Caco-2 (cell line): ENCODE results near the gene FGD5. TPM values are rescaled to one million over a fixed set of nuclear protein-coding genes. Genes with fewer than 3 reads are reported as not detected.

Experiments used
- BruUV-seq: library from RNA; stranded (reverse); fragments of 400-500 nt; replicated peaks from 2 replicates; lab custom pipeline; 2021; lab: Mats Ljungman, UMichigan
- CTCF ChIA-PET: fragments of 300-600 bp; sonication (Branson Sonifier 250); formaldehyde crosslinking; loops from one replicate; lab custom pipeline; 2022; ENCODE audit warnings: antibody characterized with exemption; lab: Charles Lee
- POLR2A ChIA-PET: fragments of 300-600 bp; sonication (Branson Sonifier 250); formaldehyde crosslinking; loops from one replicate; lab custom pipeline; 2022; ENCODE audit warnings: antibody characterized with exemption; lab: Charles Lee
- DNase-seq, 2 experiments: peaks; one replicate each; pipeline versions ENCODE4 v3.0.0 to v3.0.0-alpha.2; 2020 to 2022
- H3K27me3 ChIP-seq: replicated peaks from 2 replicates; pipeline ENCODE4 v1.6.0; 2011; ENCODE audit warnings: low read length; ENCODE audit not compliant: control insufficient read depth, insufficient read depth
- H3K36me3 ChIP-seq: 2 replicates; pipeline ENCODE4 v1.5.1; 2011; ENCODE audit warnings: low read length; ENCODE audit not compliant: control insufficient read depth, insufficient read depth
- H3K4me1 ChIP-seq: fragments of 250-450 bp; sonication (Bioruptor Pico); 2 replicates; pipeline ENCODE4 v1.5.1; 2020; ENCODE audit warnings: mild to moderate bottlenecking
- H3K4me3 ChIP-seq: 2 replicates; pipeline ENCODE4 v1.5.1; 2011; ENCODE audit warnings: low read depth, mild to moderate bottlenecking, control low read depth, low read length
- H3K9me3 ChIP-seq: fragments of 250-450 bp; sonication (Bioruptor Pico); 2 replicates; pipeline ENCODE4 v1.5.1; 2020; ENCODE audit warnings: mild to moderate bottlenecking, moderate library complexity
- H3K27ac Mint-ChIP-seq: one replicate; pipeline ENCODE4 v1.8.0; 2022; ENCODE audit warnings: mixed read lengths; ENCODE audit not compliant: unreplicated experiment
- H3K27me3 Mint-ChIP-seq: one replicate; pipeline ENCODE4 v1.8.0; 2022; ENCODE audit warnings: mixed read lengths; ENCODE audit not compliant: insufficient read depth, unreplicated experiment
- H3K36me3 Mint-ChIP-seq: one replicate; pipeline ENCODE4 v1.8.0; 2022; ENCODE audit warnings: mild to moderate bottlenecking, mixed read lengths; ENCODE audit not compliant: insufficient read depth, unreplicated experiment
- H3K4me1 Mint-ChIP-seq: one replicate; pipeline ENCODE4 v1.8.0; 2022; ENCODE audit warnings: low read depth, mixed read lengths; ENCODE audit not compliant: unreplicated experiment
- H3K4me3 Mint-ChIP-seq: one replicate; pipeline ENCODE4 v1.8.0; 2022; ENCODE audit warnings: mild to moderate bottlenecking, moderate library complexity, mixed read lengths; ENCODE audit not compliant: unreplicated experiment
- H3K9me3 Mint-ChIP-seq: one replicate; pipeline ENCODE4 v1.8.0; 2022; ENCODE audit warnings: mixed read lengths; ENCODE audit not compliant: unreplicated experiment
- CTCF ChIP-seq, 2 experiments: fragments of 200-600 bp in 1 of 2; IDR thresholded peaks; 1 replicate in 1 of 2; 2 replicates in 1 of 2; pipeline versions ENCODE4 v1.5.1 to v1.8.0; 2011 to 2022; ENCODE audit warnings: antibody characterized with exemption in 1 of 2, control low read depth in 1 of 2, inconsistent platforms in 1 of 2, low read depth in 1 of 2, low read length in 1 of 2, mild to moderate bottlenecking in 1 of 2, moderate library complexity in 1 of 2; ENCODE audit not compliant: insufficient read depth in 1 of 2, severe bottlenecking in 1 of 2, unreplicated experiment in 1 of 2
- intact Hi-C: fragments of 100-400 bp; cut with micrococcal nuclease; formaldehyde crosslinking; loops from one replicate; pipeline ENCODE4 v1.10.0; 2022; ENCODE audit not compliant: unreplicated experiment
- total RNA-seq: library from RNA; stranded (reverse); gene quantifications from 2 replicates; pipeline ENCODE4 v1.2.3, GENCODE V29; 2022

The FGD5 gene
- total RNA-seq, 1 experiment from 2014 or later: 0.25 TPM

DNA sequence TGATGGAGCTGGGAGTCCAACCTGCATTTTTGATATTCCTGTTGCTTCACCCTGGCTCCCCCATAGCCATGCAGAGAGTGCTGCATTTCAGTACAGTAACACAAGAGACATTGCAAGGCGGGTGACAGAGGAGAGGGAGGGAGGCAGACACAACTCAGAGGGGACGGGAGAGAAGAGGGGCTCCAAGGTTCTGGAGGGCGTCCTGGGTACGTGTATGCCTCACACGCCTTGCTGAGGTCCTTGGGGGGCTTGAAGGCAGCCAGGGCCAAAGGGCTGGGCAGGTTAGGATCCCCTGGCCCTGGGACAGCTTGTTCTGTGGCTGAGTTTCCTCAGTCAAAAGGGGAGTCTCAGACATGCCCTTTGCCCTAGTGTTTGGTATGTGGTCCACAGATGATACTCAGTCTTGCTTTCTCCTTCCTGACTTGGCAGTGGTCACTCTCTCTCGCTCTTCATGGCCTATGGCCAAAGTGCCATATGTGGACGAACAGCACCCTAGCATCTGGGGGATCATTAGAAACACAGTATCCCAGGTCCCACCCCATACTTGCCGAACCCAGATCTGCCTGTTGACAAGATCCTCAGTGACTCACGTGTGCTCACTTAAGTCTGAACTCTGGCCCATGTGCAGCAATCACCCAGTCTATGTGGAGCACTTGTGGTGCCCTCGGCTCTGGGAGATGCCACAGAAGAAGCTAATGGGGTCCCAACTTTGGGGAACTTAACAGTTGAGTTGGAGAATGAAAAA, 52.9 kb downstream of the FGD5 start:
- POLR2A ChIA-PET: no interaction called here

GRCh38 chr3:14872706-14873105, 53.9 kb downstream of the FGD5 start:
- H3K4me3 ChIP-seq: no peak overlapping the region
- no peaks in the 10 kb centered on the region for H3K4me1 ChIP-seq
- TF ChIP-seq CTCF (IDR thresholded peaks at IDR 0.05; ENCODE audit: insufficient read depth in 1 of 2, low read depth in 1 of 2, low read length in 1 of 2, severe bottlenecking in 1 of 2, unreplicated experiment in 1 of 2): no peak
- no peaks in the 10 kb centered on the region for H3K27me3 ChIP-seq
- no peak overlapping the region for H3K27ac Mint-ChIP-seq
- no peaks in the 10 kb centered on the region for H3K36me3 ChIP-seq
- peaks cover 13% of the 10 kb centered on the region for H3K27me3 Mint-ChIP-seq
- no peaks in the 10 kb centered on the region for H3K36me3 Mint-ChIP-seq
- no TSS peak for BruUV-seq
- ChIA-PET CTCF (no interaction called here), POLR2A (no interaction called here)
- no peaks in the 10 kb centered on the region for H3K9me3 Mint-ChIP-seq
- H3K4me3 Mint-ChIP-seq: no peak overlapping the region
- DNase-seq: no peak
- H3K4me1 Mint-ChIP-seq: no peaks in the 10 kb centered on the region
- intact Hi-C loops: no loop called here
- no peaks in the 10 kb centered on the region for H3K9me3 ChIP-seq

More for the DNA sequence above, 52.9 kb downstream of the FGD5 start:
- Mint-ChIP-seq H3K27ac (no peak overlapping the region), H3K4me3 (no peak overlapping the region), H3K36me3 (no peaks in the 10 kb centered on the region), H3K4me1 (no peaks in the 10 kb centered on the region), H3K27me3 (peaks cover 13% of the 10 kb centered on the region), H3K9me3 (no peaks in the 10 kb centered on the region)
- no peaks in the 10 kb centered on the region for H3K4me1 ChIP-seq
- TF ChIP-seq CTCF (IDR thresholded peaks at IDR 0.05; ENCODE audit: insufficient read depth in 1 of 2, low read depth in 1 of 2, low read length in 1 of 2, severe bottlenecking in 1 of 2, unreplicated experiment in 1 of 2): no peak
- no peaks in the 10 kb centered on the region for H3K9me3 ChIP-seq
- no peak overlapping the region for H3K4me3 ChIP-seq
- CTCF ChIA-PET: no interaction called here
- intact Hi-C loops: no loop called here
- no peak for DNase-seq
- no peaks in the 10 kb centered on the region for H3K27me3 ChIP-seq
- no TSS peak for BruUV-seq
- no peaks in the 10 kb centered on the region for H3K36me3 ChIP-seq

GRCh38 chr3:14874784-14875183, 56.0 kb downstream of the FGD5 start:
- H3K9me3 Mint-ChIP-seq: no peaks in the 10 kb centered on the region
- no peaks in the 10 kb centered on the region for H3K9me3 ChIP-seq
- no peak overlapping the region for H3K4me3 Mint-ChIP-seq
- no peaks in the 10 kb centered on the region for H3K36me3 ChIP-seq
- no peaks in the 10 kb centered on the region for H3K36me3 Mint-ChIP-seq
- H3K4me1 Mint-ChIP-seq: no peaks in the 10 kb centered on the region
- BruUV-seq: no TSS peak
- H3K27ac Mint-ChIP-seq: no peak overlapping the region
- no peak for DNase-seq
- ChIA-PET CTCF (no interaction called here), POLR2A (no interaction called here)
- TF ChIP-seq CTCF (IDR thresholded peaks at IDR 0.05; ENCODE audit: insufficient read depth in 1 of 2, low read depth in 1 of 2, low read length in 1 of 2, severe bottlenecking in 1 of 2, unreplicated experiment in 1 of 2): no peak
- H3K27me3 Mint-ChIP-seq: peaks cover 16% of the 10 kb centered on the region
- H3K4me3 ChIP-seq: no peak overlapping the region
- H3K27me3 ChIP-seq: no peaks in the 10 kb centered on the region
- intact Hi-C loops: no loop called here
- H3K4me1 ChIP-seq: no peaks in the 10 kb centered on the region
